Parathyroid adenoma (tissue), 2 donors: ENCODE data around the gene SRGAP2B.
"Not testable (repeated sequence)": the region's sequence is repeated elsewhere in the genome, so short reads cannot be mapped to it uniquely, and the experiment has no call there.

ENCODE experiments used
- H2AFZ ChIP-seq: fragments of 300-600 bp; sonication (generic); one replicate; pipeline ENCODE4 v1.7.0; 2017; ENCODE audit warnings: antibody characterized with exemption, mild to moderate bottlenecking
- H3K27ac ChIP-seq: fragments of 300-600 bp; sonication (generic); one replicate; pipeline ENCODE4 v1.7.0; 2017
- H3K27me3 ChIP-seq: fragments of 300-600 bp; sonication (generic); one replicate; pipeline ENCODE4 v1.7.0; 2017; ENCODE audit warnings: low read length; ENCODE audit not compliant: control insufficient read depth, insufficient read depth
- H3K36me3 ChIP-seq: fragments of 300-600 bp; sonication (generic); one replicate; pipeline ENCODE4 v1.7.0; 2017; ENCODE audit warnings: low read length; ENCODE audit not compliant: control insufficient read depth, insufficient read depth
- H3K4me1 ChIP-seq: fragments of 300-600 bp; sonication (generic); one replicate; pipeline ENCODE4 v1.7.0; 2017; ENCODE audit warnings: control low read depth
- H3K4me2 ChIP-seq: fragments of 300-600 bp; sonication (generic); one replicate; pipeline ENCODE4 v1.7.0; 2017; ENCODE audit warnings: low read length
- H3K4me3 ChIP-seq: fragments of 300-600 bp; sonication (generic); one replicate; pipeline ENCODE4 v1.7.0; 2017; ENCODE audit warnings: low read depth, low read length
- H3K79me2 ChIP-seq: fragments of 300-600 bp; sonication (generic); one replicate; pipeline ENCODE4 v1.7.0; 2017; ENCODE audit warnings: control low read depth
- H3K9ac ChIP-seq: fragments of 300-600 bp; sonication (generic); one replicate; pipeline ENCODE4 v1.7.0; 2017; ENCODE audit warnings: mild to moderate bottlenecking
- H3K9me3 ChIP-seq: fragments of 300-600 bp; sonication (generic); one replicate; pipeline ENCODE4 v1.7.0; 2017; ENCODE audit warnings: low read length; ENCODE audit not compliant: control insufficient read depth
- donor health status: primary hyperparathyroidism.

Gene SRGAP2B

DNA sequence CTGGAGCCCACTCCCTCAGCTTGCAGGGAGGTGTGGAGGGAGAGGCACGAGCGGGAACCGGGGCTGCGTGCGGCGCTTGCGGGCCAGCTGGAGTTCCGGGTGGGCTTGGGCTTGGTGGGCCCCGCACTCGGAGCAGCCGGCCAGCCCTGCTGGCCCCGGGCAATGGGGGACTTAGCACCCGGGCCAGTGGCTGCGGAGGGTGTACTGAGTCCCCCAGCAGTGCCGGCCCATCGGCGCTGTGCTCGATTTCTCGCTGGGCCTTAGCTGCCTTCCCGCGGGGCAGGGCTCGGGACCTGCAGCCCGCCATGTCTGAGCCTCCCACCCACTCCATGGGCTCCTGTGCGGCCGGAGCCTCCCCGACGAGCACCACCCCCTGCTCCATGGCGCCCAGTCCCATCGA, 104.5 kb downstream of the SRGAP2B start:
- not testable (repeated sequence) for H3K4me1 ChIP-seq, H3K79me2 ChIP-seq, H3K4me3 ChIP-seq, H3K27me3 ChIP-seq, H3K27ac ChIP-seq, H3K9me3 ChIP-seq, H2AFZ ChIP-seq, H3K4me2 ChIP-seq, H3K9ac ChIP-seq, H3K36me3 ChIP-seq

DNA sequence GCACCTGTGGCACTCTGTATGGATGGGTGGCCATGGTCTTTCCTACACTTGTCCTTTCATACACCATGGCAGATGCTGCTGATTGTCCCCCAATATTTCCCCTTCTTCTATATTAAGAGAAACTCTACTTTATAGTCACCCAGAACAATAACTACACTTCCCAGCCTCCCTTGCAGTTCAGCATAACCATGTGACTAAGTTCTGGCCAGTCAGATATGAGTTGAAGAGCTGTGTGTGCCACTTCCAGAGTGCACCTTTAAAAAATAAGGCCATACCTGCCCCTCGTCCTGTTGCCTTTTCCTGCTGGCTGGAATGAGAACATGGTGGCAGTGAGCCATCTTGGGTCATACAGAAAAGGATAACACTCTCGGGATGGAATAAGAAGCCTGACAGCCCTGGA, 108.0 kb downstream of the SRGAP2B start:
- not testable (repeated sequence) for H3K36me3 ChIP-seq, H3K9ac ChIP-seq, H3K9me3 ChIP-seq, H3K27me3 ChIP-seq, H3K79me2 ChIP-seq, H3K27ac ChIP-seq, H3K4me3 ChIP-seq, H3K4me1 ChIP-seq, H2AFZ ChIP-seq, H3K4me2 ChIP-seq

DNA sequence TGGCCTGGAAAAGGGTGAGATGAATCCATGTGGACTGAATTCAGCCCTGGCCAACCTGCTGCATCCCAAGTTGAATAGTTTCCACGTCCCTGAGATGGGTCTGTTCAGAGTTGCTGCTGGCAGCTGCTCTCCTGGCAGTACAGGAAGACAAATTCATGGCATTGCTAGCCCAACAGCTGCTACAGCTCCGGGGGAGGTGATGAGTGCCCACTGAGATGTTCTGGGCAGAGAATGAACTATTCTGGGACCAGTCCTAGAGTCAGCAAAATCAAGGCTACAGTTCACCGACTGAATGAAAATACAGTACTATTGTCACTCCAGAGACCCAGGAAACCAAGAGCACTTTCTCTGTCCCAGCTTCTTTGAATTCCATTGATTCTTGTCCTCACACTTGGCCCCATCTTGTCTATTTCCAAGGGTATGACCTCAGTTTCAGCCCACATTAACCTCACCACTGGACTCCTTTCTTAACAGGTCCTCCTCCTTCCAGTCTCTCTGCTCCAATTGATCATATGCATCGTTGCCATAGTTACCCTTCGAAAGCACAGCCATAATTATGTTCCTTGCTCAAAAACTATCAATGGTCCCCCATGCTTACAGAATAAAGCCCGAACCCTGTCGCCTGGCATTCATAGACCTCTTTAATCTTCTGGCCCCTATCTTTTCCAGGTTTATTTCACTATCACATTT, 108.8 kb downstream of the SRGAP2B start:
- H3K4me2 ChIP-seq, H3K9me3 ChIP-seq, H3K4me3 ChIP-seq, H3K27me3 ChIP-seq, H3K79me2 ChIP-seq, H2AFZ ChIP-seq, H3K27ac ChIP-seq, H3K4me1 ChIP-seq, H3K36me3 ChIP-seq, H3K9ac ChIP-seq: not testable (repeated sequence)

DNA sequence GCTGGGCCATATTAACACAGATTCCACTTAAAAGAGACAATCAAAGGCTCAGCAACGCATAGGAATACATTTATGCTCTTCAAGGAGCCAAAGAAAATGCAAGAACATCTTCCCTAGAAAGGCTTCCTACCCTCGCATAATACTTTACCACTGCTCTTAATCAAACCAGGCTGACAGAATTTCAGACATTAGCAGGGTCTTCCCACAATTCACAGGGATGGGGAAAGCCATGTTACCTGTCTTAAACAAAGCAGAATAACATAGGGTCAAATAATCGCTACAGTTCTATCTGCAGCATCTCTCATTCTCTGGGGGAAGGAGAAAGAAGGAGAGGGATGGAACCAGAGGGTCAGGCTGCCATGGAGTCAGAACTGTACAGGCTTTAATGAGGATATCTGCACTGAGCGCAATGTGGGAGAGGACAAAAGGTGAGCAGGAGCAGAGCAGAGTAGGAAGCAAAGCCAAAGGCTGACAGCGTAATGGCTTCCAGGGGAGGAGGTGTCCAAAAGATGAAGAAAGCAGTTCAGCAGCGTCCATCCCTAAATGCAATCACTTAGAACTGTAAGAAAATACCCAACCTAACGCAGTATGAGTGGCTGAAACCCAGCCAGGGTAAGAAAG, 109.5 kb downstream of the SRGAP2B start:
- not testable (repeated sequence) for H3K9ac ChIP-seq, H3K4me1 ChIP-seq, H3K79me2 ChIP-seq, H2AFZ ChIP-seq, H3K4me2 ChIP-seq, H3K9me3 ChIP-seq, H3K4me3 ChIP-seq, H3K27ac ChIP-seq, H3K36me3 ChIP-seq, H3K27me3 ChIP-seq

GRCh38 chr1:144982802-144983525, 112.2 kb downstream of the SRGAP2B start:
- not testable (repeated sequence) for H3K27me3 ChIP-seq, H2AFZ ChIP-seq, H3K4me3 ChIP-seq, H3K27ac ChIP-seq, H3K36me3 ChIP-seq, H3K4me1 ChIP-seq, H3K9me3 ChIP-seq, H3K9ac ChIP-seq, H3K79me2 ChIP-seq, H3K4me2 ChIP-seq

- H3K36me3 ChIP-seq, H3K4me3 ChIP-seq, H3K9ac ChIP-seq, H3K9me3 ChIP-seq, H3K4me1 ChIP-seq, H3K4me2 ChIP-seq, H2AFZ ChIP-seq, H3K27ac ChIP-seq, H3K27me3 ChIP-seq, H3K79me2 ChIP-seq: not testable (repeated sequence)
Observed at GRCh38 chr1:144981157-144981556, 114.0 kb downstream of the SRGAP2B start.

DNA sequence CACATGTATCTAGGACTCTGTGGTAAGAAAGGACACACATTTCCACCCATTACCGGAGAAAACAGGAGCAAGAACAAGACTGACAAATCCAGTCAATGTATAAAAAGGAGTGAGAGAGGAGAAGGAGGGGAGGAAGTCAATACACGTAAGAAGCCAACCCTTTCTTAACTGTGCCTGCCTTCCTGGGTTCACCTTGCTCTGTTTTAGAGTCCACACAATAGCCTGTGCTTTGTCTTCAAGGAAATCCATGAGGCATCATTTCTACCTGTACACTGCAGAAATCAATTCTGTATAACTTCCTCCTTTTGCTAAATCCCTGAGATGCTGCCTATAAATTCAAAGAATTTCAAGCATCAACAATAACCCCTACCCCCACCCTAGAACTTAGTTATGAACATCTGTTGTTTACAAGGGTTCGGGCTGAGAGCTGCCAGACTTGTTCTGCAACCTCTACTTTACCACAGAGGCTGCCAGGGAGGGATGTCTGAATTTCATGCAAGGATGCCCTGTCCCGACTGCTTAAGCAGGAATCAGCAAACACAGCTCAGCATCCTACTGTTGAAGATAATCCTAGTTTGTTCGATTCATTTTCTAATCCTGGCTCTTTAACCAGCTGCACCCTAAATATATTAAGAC, 115.0 kb downstream of the SRGAP2B start:
- not testable (repeated sequence) for H3K79me2 ChIP-seq, H3K27me3 ChIP-seq, H3K36me3 ChIP-seq, H2AFZ ChIP-seq, H3K4me2 ChIP-seq, H3K4me1 ChIP-seq, H3K4me3 ChIP-seq, H3K27ac ChIP-seq, H3K9me3 ChIP-seq, H3K9ac ChIP-seq

DNA sequence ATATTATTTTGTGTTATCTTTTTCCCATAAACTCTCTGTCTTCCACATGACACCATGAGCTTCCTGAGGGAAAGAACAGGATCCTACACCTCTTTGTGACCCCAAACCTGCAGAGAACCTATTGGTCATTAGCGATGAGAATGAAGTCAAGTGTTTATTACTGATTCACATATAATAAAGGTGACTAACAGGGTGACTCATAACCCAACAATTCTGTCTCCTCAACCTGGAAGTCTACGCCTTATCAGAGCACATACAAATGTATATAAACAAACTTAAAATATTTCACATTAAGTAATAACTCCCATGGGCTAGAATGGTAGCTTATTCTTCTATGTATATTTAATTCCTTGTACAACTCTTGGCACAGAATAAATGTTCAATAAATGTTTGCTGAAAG, 117.3 kb downstream of the SRGAP2B start:
- H3K36me3 ChIP-seq, H3K9me3 ChIP-seq, H3K4me1 ChIP-seq, H3K79me2 ChIP-seq, H2AFZ ChIP-seq, H3K27ac ChIP-seq, H3K27me3 ChIP-seq, H3K4me3 ChIP-seq, H3K9ac ChIP-seq, H3K4me2 ChIP-seq: not testable (repeated sequence)

GRCh38 chr1:144971936-144972335, 123.2 kb downstream of the SRGAP2B start:
- not testable (repeated sequence) for H3K4me1 ChIP-seq, H3K9me3 ChIP-seq, H3K79me2 ChIP-seq

DNA sequence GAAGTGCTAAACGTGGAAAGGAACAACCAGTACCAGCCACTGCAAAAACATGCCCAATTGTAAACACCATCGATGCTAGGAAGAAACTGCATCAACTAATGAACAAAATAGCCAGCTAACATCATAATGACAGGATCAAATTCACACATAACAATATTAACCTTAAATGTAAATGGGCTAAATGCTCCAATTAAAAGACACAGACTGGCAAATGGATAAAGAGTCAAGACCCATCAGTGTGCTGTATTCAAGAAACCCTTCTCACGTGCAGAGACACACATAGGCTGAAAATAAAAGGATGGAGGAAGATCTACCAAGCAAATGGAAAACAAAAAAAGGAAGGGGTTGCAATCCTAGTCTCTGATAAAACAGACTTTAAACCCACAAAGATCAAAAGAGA, 128.6 kb downstream of the SRGAP2B start:
- H3K79me2 ChIP-seq, H3K9me3 ChIP-seq, H3K27ac ChIP-seq, H3K4me1 ChIP-seq, H3K27me3 ChIP-seq, H3K4me2 ChIP-seq, H3K9ac ChIP-seq, H3K4me3 ChIP-seq, H2AFZ ChIP-seq, H3K36me3 ChIP-seq: not testable (repeated sequence)

More at GRCh38 chr1:144971936-144972335, 123.2 kb downstream of the SRGAP2B start:
- H3K27me3 ChIP-seq, H2AFZ ChIP-seq, H3K36me3 ChIP-seq, H3K9ac ChIP-seq, H3K4me2 ChIP-seq, H3K4me3 ChIP-seq, H3K27ac ChIP-seq: not testable (repeated sequence)

- not testable (repeated sequence) for H3K36me3 ChIP-seq, H3K9ac ChIP-seq, H2AFZ ChIP-seq, H3K79me2 ChIP-seq, H3K27me3 ChIP-seq, H3K9me3 ChIP-seq, H3K4me2 ChIP-seq, H3K4me1 ChIP-seq, H3K4me3 ChIP-seq, H3K27ac ChIP-seq
Observed at GRCh38 chr1:144964765-144965164, 130.4 kb downstream of the SRGAP2B start.
